HL-60 (cell line): ENCODE results near the gene ZBTB24.

Experiments used
- GABPA ChIP-seq: IDR thresholded peaks from 2 replicates; pipeline ENCODE4 v1.6.1; 2012; ENCODE audit warnings: low read depth
- POLR2AphosphoS5 ChIP-seq: IDR thresholded peaks from 2 replicates; pipeline ENCODE4 v1.6.1; 2012; ENCODE audit warnings: low read depth
- SPI1 ChIP-seq: IDR thresholded peaks from 2 replicates; pipeline ENCODE4 v1.6.1; 2012; ENCODE audit warnings: low read depth, mild to moderate bottlenecking, borderline replicate concordance
- TF ChIP-seq, protein P1 (sequence below): IDR thresholded peaks from one replicate; pipeline ENCODE4 v1.5.1; 2011; ENCODE audit warnings: low read length, control low read depth, inconsistent platforms; ENCODE audit not compliant: insufficient read depth
- TF ChIP-seq, protein P2 (sequence below): IDR thresholded peaks from 2 replicates; pipeline ENCODE4 v1.6.1; 2012; ENCODE audit warnings: low read depth; ENCODE audit not compliant: insufficient replicate concordance

DNA sequence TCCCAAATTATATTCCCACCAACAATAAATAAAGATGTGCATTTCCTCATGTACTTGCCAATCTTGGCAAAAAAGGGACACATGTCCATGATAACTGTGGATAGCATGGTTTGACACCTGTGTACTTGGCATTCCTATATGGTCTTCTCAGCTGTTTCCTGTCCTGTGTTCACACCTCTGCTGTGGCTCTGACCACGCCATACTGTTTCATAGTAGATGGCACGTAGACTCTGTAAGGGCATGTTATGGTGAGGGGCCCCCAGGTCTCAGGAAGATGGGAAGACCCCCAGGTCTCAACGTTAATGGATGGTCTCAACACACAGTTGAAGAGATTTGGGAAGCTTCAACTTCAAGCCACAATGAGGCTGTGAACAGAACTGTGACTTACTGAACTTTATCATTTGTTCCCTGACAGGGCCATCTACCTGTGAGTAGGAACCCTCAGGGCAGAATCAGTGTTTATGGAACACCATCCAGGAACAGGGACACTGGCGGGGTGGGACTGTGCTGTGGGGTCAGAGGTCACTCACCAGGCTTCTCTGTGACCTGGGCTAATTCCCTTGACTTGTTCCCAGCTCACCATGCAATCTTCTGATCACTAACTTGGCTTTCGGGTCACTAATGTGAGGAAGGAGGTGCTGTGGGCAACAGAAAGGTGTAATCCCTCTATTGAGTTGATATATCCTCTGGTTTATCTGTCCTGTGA is 11.8 kb downstream of the ZBTB24 start:
- TF ChIP-seq, protein P1, sequence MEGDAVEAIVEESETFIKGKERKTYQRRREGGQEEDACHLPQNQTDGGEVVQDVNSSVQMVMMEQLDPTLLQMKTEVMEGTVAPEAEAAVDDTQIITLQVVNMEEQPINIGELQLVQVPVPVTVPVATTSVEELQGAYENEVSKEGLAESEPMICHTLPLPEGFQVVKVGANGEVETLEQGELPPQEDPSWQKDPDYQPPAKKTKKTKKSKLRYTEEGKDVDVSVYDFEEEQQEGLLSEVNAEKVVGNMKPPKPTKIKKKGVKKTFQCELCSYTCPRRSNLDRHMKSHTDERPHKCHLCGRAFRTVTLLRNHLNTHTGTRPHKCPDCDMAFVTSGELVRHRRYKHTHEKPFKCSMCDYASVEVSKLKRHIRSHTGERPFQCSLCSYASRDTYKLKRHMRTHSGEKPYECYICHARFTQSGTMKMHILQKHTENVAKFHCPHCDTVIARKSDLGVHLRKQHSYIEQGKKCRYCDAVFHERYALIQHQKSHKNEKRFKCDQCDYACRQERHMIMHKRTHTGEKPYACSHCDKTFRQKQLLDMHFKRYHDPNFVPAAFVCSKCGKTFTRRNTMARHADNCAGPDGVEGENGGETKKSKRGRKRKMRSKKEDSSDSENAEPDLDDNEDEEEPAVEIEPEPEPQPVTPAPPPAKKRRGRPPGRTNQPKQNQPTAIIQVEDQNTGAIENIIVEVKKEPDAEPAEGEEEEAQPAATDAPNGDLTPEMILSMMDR, result no peak
- TF ChIP-seq POLR2AphosphoS5 (no peak), SPI1 (no peak), GABPA (no peak)
- TF ChIP-seq, protein P2, sequence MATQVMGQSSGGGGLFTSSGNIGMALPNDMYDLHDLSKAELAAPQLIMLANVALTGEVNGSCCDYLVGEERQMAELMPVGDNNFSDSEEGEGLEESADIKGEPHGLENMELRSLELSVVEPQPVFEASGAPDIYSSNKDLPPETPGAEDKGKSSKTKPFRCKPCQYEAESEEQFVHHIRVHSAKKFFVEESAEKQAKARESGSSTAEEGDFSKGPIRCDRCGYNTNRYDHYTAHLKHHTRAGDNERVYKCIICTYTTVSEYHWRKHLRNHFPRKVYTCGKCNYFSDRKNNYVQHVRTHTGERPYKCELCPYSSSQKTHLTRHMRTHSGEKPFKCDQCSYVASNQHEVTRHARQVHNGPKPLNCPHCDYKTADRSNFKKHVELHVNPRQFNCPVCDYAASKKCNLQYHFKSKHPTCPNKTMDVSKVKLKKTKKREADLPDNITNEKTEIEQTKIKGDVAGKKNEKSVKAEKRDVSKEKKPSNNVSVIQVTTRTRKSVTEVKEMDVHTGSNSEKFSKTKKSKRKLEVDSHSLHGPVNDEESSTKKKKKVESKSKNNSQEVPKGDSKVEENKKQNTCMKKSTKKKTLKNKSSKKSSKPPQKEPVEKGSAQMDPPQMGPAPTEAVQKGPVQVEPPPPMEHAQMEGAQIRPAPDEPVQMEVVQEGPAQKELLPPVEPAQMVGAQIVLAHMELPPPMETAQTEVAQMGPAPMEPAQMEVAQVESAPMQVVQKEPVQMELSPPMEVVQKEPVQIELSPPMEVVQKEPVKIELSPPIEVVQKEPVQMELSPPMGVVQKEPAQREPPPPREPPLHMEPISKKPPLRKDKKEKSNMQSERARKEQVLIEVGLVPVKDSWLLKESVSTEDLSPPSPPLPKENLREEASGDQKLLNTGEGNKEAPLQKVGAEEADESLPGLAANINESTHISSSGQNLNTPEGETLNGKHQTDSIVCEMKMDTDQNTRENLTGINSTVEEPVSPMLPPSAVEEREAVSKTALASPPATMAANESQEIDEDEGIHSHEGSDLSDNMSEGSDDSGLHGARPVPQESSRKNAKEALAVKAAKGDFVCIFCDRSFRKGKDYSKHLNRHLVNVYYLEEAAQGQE, result no peak
